ENCODE results near the gene FAM161B. TPM values are rescaled to one million over a fixed set of nuclear protein-coding genes. Genes with fewer than 3 reads are reported as not detected.
A peak's percentile ranks its signal among the peaks of the same experiment; 100 is the strongest.

FAM161B gene
- total and polyA plus RNA-seq, 8 donors = 3.0 to 14.2 (median 13.2) TPM

DNA sequence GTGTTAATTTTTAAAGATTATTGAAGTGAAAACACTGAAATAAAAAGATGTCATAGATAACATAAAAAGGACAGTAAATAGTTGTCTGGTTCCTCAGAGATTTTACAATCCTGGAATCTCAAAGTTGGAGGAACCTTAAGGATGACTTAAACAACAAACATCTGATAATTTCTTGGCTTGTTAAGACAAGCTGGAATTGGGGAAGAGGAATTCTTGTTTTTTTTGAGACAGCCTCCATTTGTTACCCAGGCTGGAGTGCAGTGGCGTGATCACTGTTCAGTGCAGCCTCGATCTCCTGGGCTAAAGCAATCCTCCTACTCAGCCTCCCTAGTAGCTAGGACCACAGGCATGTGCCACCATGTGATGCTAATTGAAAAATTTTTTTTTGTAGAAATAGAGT, 60.9 kb downstream of the FAM161B start:
- no peaks in the 10 kb centered on the region for H3K9me3 ChIP-seq
- intact Hi-C loops (cut with DNase I) = no loop called here
- no peak overlapping the region for H3K4me3 ChIP-seq
- peaks cover 16 to 38% of the 10 kb centered on the region in 2 donors for H3K4me1 ChIP-seq
- ATAC-seq (no peak), DNase-seq (no peak)
- TF ChIP-seq, protein P1, sequence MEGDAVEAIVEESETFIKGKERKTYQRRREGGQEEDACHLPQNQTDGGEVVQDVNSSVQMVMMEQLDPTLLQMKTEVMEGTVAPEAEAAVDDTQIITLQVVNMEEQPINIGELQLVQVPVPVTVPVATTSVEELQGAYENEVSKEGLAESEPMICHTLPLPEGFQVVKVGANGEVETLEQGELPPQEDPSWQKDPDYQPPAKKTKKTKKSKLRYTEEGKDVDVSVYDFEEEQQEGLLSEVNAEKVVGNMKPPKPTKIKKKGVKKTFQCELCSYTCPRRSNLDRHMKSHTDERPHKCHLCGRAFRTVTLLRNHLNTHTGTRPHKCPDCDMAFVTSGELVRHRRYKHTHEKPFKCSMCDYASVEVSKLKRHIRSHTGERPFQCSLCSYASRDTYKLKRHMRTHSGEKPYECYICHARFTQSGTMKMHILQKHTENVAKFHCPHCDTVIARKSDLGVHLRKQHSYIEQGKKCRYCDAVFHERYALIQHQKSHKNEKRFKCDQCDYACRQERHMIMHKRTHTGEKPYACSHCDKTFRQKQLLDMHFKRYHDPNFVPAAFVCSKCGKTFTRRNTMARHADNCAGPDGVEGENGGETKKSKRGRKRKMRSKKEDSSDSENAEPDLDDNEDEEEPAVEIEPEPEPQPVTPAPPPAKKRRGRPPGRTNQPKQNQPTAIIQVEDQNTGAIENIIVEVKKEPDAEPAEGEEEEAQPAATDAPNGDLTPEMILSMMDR (IDR thresholded peaks at IDR 0.05) = no peak
- H3K27ac ChIP-seq = no peak overlapping the region
- peaks cover 0 to 16% of the 10 kb centered on the region in 2 donors for H3K36me3 ChIP-seq
- H3K27me3 ChIP-seq = no peaks in the 10 kb centered on the region

DNA sequence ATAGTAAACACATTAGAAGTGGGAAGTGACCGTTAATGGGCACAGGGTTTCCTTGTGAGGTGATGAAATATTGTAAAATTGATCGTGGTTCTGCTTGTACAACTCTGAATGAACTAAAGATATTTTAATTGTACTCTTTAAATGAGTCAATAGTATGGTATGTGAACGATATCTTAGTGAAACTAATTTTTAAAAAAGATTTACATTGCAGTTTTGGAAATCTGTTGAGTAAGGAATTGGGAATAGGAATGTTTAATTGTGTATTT, 61.5 kb downstream of the FAM161B start:
- no peak for ATAC-seq
- H3K27ac ChIP-seq = no peak overlapping the region

DNA sequence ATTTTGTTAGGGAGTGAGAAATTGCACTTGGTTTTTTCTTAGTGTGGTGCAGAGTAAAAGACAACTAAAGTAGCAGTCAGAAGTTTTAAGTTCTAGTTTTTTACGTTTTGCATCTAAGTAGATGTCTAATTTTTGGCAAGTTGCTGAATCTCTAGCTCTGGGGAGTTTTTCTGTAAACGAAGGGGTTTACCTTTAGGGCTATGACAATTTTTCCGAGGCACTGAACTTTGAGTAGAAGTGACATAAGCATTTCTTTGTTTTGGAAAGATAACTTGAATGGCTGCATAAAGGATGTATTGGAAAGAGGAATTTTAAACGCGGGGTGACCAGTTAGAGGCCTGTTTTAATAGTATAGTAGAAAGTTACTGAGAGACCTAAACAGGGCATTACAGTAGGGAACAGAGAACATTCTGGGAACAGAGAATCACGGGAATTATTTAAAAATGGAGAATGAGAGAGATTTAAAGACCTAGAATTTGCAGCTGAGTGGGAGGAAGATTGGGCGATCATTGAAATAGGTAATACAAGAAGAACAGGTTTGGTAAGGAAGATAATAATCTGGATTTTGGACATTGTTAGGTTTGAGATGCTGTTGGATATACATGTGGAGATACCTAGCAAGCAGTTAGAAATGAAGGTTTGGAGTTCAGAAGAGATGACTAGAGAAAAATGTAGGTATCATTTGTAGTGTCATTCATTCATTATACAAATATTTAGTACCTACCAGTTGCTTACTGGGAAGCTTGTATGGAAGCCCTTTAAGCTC, 62.0 kb downstream of the FAM161B start:
- Histone ChIP-seq H3K36me3 (peaks cover 0 to 5% of the 10 kb centered on the region in 2 donors), H3K9me3 (no peaks in the 10 kb centered on the region), H3K4me3 (peak overlapping the region; percentile 77 to 89), H3K27ac (peak overlapping the region; percentile 93 to 96), H3K4me1 (peaks cover 16 to 35% of the 10 kb centered on the region in 2 donors), H3K27me3 (no peaks in the 10 kb centered on the region)
- intact Hi-C loops (cut with DNase I) = no loop called here
- ATAC-seq (no peak), DNase-seq (no peak)
- TF ChIP-seq, protein P1 (IDR thresholded peaks at IDR 0.05) = no peak

More for the DNA sequence above, 61.5 kb downstream of the FAM161B start:
- DNase-seq = no peak
- Histone ChIP-seq H3K27me3 (no peaks in the 10 kb centered on the region), H3K9me3 (no peaks in the 10 kb centered on the region), H3K36me3 (peaks cover 0 to 10% of the 10 kb centered on the region in 2 donors), H3K4me1 (peaks cover 16 to 35% of the 10 kb centered on the region in 2 donors), H3K4me3 (peak overlapping the region in 1 of 2 donors; percentile 89)
- intact Hi-C loops (cut with DNase I) = no loop called here
- TF ChIP-seq, protein P1 (IDR thresholded peaks at IDR 0.05) = no peak

DNA sequence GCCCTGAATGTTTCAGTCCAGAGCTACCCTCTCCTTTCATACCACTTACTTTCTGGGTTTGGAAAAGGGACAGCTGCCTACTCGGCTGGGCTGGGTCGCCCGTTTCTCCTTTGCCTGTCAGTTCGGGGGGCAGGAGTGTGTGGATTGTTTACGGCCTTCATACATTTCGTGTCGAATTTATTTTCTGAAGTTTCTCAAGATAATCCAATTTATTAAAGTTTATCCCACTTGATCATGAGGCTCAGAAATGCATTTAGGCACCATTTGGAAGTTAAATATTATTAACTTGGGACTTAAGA, 62.6 kb downstream of the FAM161B start:
- no peaks in the 10 kb centered on the region for H3K36me3 ChIP-seq
- ATAC-seq = no peak
- H3K9me3 ChIP-seq = no peaks in the 10 kb centered on the region
- intact Hi-C loops (cut with DNase I) = no loop called here
- no peaks in the 10 kb centered on the region for H3K27me3 ChIP-seq
- peak overlapping the region; percentile 93 to 96 for H3K27ac ChIP-seq
- no peak for DNase-seq
- peak overlapping the region; percentile 77 to 89 for H3K4me3 ChIP-seq
- TF ChIP-seq, protein P1 (IDR thresholded peaks at IDR 0.05) = no peak
- H3K4me1 ChIP-seq = peaks cover 16 to 35% of the 10 kb centered on the region in 2 donors

DNA sequence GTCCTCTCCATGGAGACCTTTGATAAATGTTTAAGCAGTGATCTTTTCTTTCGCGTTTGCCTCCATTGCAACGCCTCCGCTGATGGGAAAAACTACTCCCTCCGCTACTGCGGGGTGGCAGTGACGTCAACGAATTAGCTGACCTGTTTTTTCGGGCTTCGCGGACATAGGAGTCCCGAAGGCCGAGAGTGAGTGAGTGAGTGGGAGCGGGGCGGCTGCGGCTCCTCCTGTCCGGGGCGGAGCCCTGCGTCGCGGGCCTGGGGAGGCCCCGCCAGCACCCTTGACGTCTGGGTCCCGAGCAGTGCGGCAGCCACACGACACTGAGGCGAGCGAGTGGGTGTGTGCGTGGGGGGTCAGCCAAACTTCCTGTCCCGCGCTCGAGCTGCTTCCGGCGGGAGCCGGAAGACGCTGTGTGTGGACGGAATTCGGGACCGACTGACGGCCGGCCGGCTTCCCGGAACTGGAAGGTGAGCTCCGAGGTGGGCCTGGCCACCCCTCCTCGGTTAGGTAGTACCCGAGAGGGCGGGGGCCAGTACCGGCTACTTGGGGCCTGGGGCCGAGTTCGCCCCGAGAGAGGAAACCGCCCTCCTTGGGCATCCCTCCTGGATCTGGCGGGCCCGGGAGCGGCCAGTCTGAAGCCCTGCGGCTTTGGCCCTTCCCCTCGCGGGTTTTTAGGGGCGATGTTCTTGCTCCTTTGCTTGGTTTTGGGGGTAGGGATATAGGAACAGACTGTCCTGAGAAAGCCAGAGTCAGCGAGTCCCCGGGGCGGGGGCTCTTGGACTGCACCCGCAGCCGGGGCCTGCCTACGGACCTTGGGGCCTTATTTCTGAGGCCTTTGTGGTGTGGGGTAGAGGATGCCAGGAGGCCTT, 63.2 kb downstream of the FAM161B start, which contains the start of gene ZNF410:
Gene ZNF410 (plus strand): TSS at position 411 of the 869 bp plus-strand sequence. CDS start 5,317 bp downstream, outside the sequence.
- no peaks in the 10 kb centered on the region for H3K36me3 ChIP-seq
- H3K4me1 ChIP-seq = peaks cover 16 to 35% of the 10 kb centered on the region in 2 donors
- no peaks in the 10 kb centered on the region for H3K27me3 ChIP-seq
- ATAC-seq = peak; percentile 99
- peak; percentile 91 to 98 (median 96) for DNase-seq
- H3K9me3 ChIP-seq = no peaks in the 10 kb centered on the region
- peak within 1 kb of the TSS; percentile 77 to 89 for H3K4me3 ChIP-seq
- H3K27ac ChIP-seq = peak within 1 kb of the TSS; percentile 93 to 96
- TF ChIP-seq, protein P1 (IDR thresholded peaks at IDR 0.05) = no peak
- intact Hi-C loops (cut with DNase I) = no loop called here
